Measurements from ENCODE around the gene ERLIN1. TPM values are rescaled to one million over a fixed set of nuclear protein-coding genes. Genes with fewer than 3 reads are reported as not detected.

ERLIN1 gene
- total RNA-seq, 1 experiment from 2014 or later: 33.0 TPM

GRCh38 chr10:100119726-100120125 is 66.1 kb downstream of the ERLIN1 start:
- no peak overlapping the region for H3T11ph ChIP-seq (ENCODE audit: low read length)
- H3K23me2 ChIP-seq (ENCODE audit: insufficient read length, low read depth, low read length, poor library complexity, severe bottlenecking): no peaks in the 10 kb centered on the region
- DNase-seq: no peak
- Mint-ChIP-seq H3K27ac (no peak overlapping the region), H3K27me3 (ENCODE audit: low read depth) (no peaks in the 10 kb centered on the region), H3K4me3 (no peak overlapping the region), H3K9me3 (no peaks in the 10 kb centered on the region), H3K36me3 (ENCODE audit: insufficient read depth in 1 of 3, low read depth in 3 of 3) (no peaks in the 10 kb centered on the region), H3K4me1 (no peaks in the 10 kb centered on the region)
- H3K4me1 ChIP-seq (ENCODE audit: insufficient read depth, low read length): no peaks in the 10 kb centered on the region
- H3K79me1 ChIP-seq (ENCODE audit: insufficient read depth, low read depth, low read length, poor library complexity, severe bottlenecking): no peaks in the 10 kb centered on the region
- H3K9ac ChIP-seq (ENCODE audit: extremely low read depth, insufficient read length, low read length): no peak overlapping the region
- no peaks in the 10 kb centered on the region for H3K9me3 ChIP-seq (ENCODE audit: control insufficient read depth, low read depth, low read length)
- H3K79me2 ChIP-seq (ENCODE audit: insufficient read depth, low read length): no peaks in the 10 kb centered on the region
- H4K20me1 ChIP-seq (ENCODE audit: control insufficient read depth, insufficient read depth, insufficient read length): no peaks in the 10 kb centered on the region
- no peaks in the 10 kb centered on the region for H3K27me3 ChIP-seq (ENCODE audit: insufficient read depth, low read length)
- H2BK5ac ChIP-seq (ENCODE audit: insufficient read length, low read length): no peak overlapping the region
- H3K14ac ChIP-seq (ENCODE audit: insufficient read depth, low read length): no peak overlapping the region
- no peak overlapping the region for H4K5ac ChIP-seq (ENCODE audit: insufficient read length, low read depth, low read length)
- H2AK5ac ChIP-seq (ENCODE audit: insufficient read length, low read length): no peak overlapping the region
- H3K56ac ChIP-seq (ENCODE audit: insufficient read length, low read depth, low read length): no peak overlapping the region
- no peak overlapping the region for H2AFZ ChIP-seq (ENCODE audit: low read length)
- H4K8ac ChIP-seq (replicated peaks; ENCODE audit: insufficient read length, low read depth, low read length): no peak overlapping the region
- TF ChIP-seq CTCF (conservative IDR thresholded peaks at IDR 0.05): no peak
- H3K4me2 ChIP-seq (ENCODE audit: insufficient read depth, insufficient read length, low read length): no peak overlapping the region
- no peak overlapping the region for H2BK20ac ChIP-seq (ENCODE audit: low read depth, low read length, poor library complexity, severe bottlenecking)
- no peak overlapping the region for H2BK15ac ChIP-seq (ENCODE audit: low read depth, low read length)
- no peak overlapping the region for H3K27ac ChIP-seq (ENCODE audit: insufficient read length, low read depth, low read length)
- no peak overlapping the region for H3K18ac ChIP-seq (ENCODE audit: insufficient read length, low read depth, low read length)
- no peak overlapping the region for H2BK12ac ChIP-seq (ENCODE audit: insufficient read length, low read depth, low read length)
- no peak overlapping the region for H2BK120ac ChIP-seq (ENCODE audit: low read depth, low read length, poor library complexity, severe bottlenecking)
- H4K91ac ChIP-seq (ENCODE audit: insufficient read length, low read depth, low read length): no peak overlapping the region
- H3K23ac ChIP-seq (ENCODE audit: insufficient read length, low read depth, low read length): no peak overlapping the region
- no CpG with 5 or more reads among the region's 4 CpGs for WGBS (ENCODE audit: extremely low coverage, insufficient read length, low lambda C conversion rate)
- H3K4ac ChIP-seq (ENCODE audit: low read depth, low read length): no peak overlapping the region
